Erythroblast (primary cell): Measurements from ENCODE around the gene RPS27L.

Experiments used
- GATA1 ChIP-seq: IDR thresholded peaks from 2 replicates; pipeline ENCODE4 v1.6.1; 2011; ENCODE audit warnings: low read depth, mild to moderate bottlenecking, control low read depth, low read length, moderate library complexity
- POLR2A ChIP-seq: IDR thresholded peaks from 2 replicates; pipeline ENCODE4 v1.6.1; 2011; ENCODE audit warnings: mild to moderate bottlenecking, low read length

- TF ChIP-seq POLR2A (no peak), GATA1 (no peak)
Observed at GRCh38 chr15:63172376-63172775, 15.1 kb upstream of the RPS27L start.
